Endothelial cell of umbilical vein (primary cell): ENCODE results near the gene TMEM19. TPM values are rescaled to one million over a fixed set of nuclear protein-coding genes. Genes with fewer than 3 reads are reported as not detected.

Source experiments
- Bru-seq: library from RNA; stranded (reverse); fragments of 400-500 nt; gene quantifications from one replicate; lab custom pipeline; 2021; lab: Mats Ljungman, UMichigan
- BruChase-seq, 2 experiments: library from RNA; stranded (reverse); fragments of 400-500 nt; gene quantifications; one replicate each; lab custom pipeline; 2021; lab: Mats Ljungman, UMichigan
- BruUV-seq: library from RNA; stranded (reverse); fragments of 400-500 nt; replicated peaks from 2 replicates; lab custom pipeline; 2021; lab: Mats Ljungman, UMichigan
- CTCF ChIA-PET: fragments of 300-600, 350-600 bp; sonication (Branson Sonifier 250); formaldehyde crosslinking; loops from one replicate; lab custom pipeline; 2021; ENCODE audit warnings: antibody characterized with exemption, inconsistent platforms; lab: Charles Lee
- POLR2A ChIA-PET: fragments of 300-600, 350-600 bp; sonication (Branson Sonifier 250); formaldehyde crosslinking; loops from one replicate; lab custom pipeline; 2021; ENCODE audit warnings: antibody characterized with exemption, inconsistent platforms; lab: Charles Lee
- DNase-seq: peaks from one replicate; pipeline ENCODE4 v3.0.0-alpha.2; 2011; ENCODE audit warnings: low read depth, low spot score
- FAIRE-seq: peaks from 2 replicates; lab custom pipeline; 2011; peaks lifted over from hg19 to GRCh38; lab: Jason Lieb, UNC
- H2AFZ ChIP-seq: 2 replicates; pipeline ENCODE4 v1.6.0; 2012; ENCODE audit warnings: low read depth, low read length, control low read depth, inconsistent platforms
- H3K27ac ChIP-seq: 2 replicates; pipeline ENCODE4 v1.5.1; 2011; ENCODE audit warnings: low read depth, mild to moderate bottlenecking, control low read depth, low read length, moderate library complexity; ENCODE audit not compliant: insufficient read depth
- H3K27me3 ChIP-seq, 2 experiments: 2 replicates each; pipeline versions ENCODE4 v1.6.0 to v1.6.1; 2011; ENCODE audit warnings: low read length in 2 of 2, mixed read lengths in 1 of 2; ENCODE audit not compliant: control insufficient read depth in 2 of 2, insufficient read depth in 2 of 2
- H3K36me3 ChIP-seq, 2 experiments: 2 replicates in 1 of 2; 3 replicates in 1 of 2; pipeline ENCODE4 v1.5.1; 2011; ENCODE audit warnings: low read length in 2 of 2, mild to moderate bottlenecking in 1 of 2, moderate library complexity in 1 of 2; ENCODE audit not compliant: control insufficient read depth in 2 of 2, insufficient read depth in 2 of 2; ENCODE audit errors: extremely low read depth in 1 of 2
- H3K4me1 ChIP-seq: 3 replicates; pipeline ENCODE4 v1.5.1; 2011; ENCODE audit warnings: mild to moderate bottlenecking, low read length; ENCODE audit not compliant: control insufficient read depth, insufficient read depth; ENCODE audit errors: extremely low read depth
- H3K4me2 ChIP-seq: 2 replicates; pipeline ENCODE4 v1.6.1; 2011; ENCODE audit warnings: low read length, control low read depth, mixed read lengths; ENCODE audit not compliant: insufficient read depth
- H3K4me3 ChIP-seq, 3 experiments: fragments of 200-600 bp in 1 of 3; sonication (generic), shearing (Covaris generic) in 1 of 3; replicated peaks in 1 of 3; 2 replicates each; pipeline ENCODE4 v1.5.1; 2011 to 2016; ENCODE audit warnings: control low read depth in 3 of 3, low read length in 3 of 3, mild to moderate bottlenecking in 2 of 3, inconsistent platforms in 1 of 3, low read depth in 1 of 3, moderate library complexity in 1 of 3; ENCODE audit not compliant: insufficient read depth in 1 of 3
- H3K79me2 ChIP-seq: 2 replicates; pipeline ENCODE4 v1.6.0; 2012; ENCODE audit warnings: low read length, inconsistent platforms; ENCODE audit not compliant: control insufficient read depth, insufficient read depth
- H3K9ac ChIP-seq: replicated peaks from 2 replicates; pipeline ENCODE3; 2011; ENCODE audit warnings: low read length, control low read depth; ENCODE audit not compliant: insufficient read depth; ENCODE audit errors: extremely low read depth
- H3K9me1 ChIP-seq: replicated peaks from 3 replicates; pipeline ENCODE4 v1.6.0; 2011; ENCODE audit warnings: mild to moderate bottlenecking, low read length; ENCODE audit not compliant: control insufficient read depth, insufficient read depth; ENCODE audit errors: extremely low read depth
- H3K9me3 ChIP-seq: replicated peaks from 2 replicates; pipeline ENCODE4 v1.5.1; 2012; ENCODE audit warnings: low read length, inconsistent platforms; ENCODE audit not compliant: control insufficient read depth, insufficient read depth
- H4K20me1 ChIP-seq: replicated peaks from 2 replicates; pipeline ENCODE3; 2011; ENCODE audit warnings: mild to moderate bottlenecking, low read length; ENCODE audit not compliant: control insufficient read depth, insufficient read depth; ENCODE audit errors: extremely low read depth
- CTCF ChIP-seq, 2 donors: IDR thresholded peaks; 1 replicate in 1 of 2; 2 replicates in 1 of 2; pipeline ENCODE4 v1.5.1; 2011; ENCODE audit warnings: low read length in 2 of 2, mild to moderate bottlenecking in 2 of 2, moderate library complexity in 2 of 2, control low read depth in 1 of 2, inconsistent platforms in 1 of 2, low read depth in 1 of 2; ENCODE audit not compliant: insufficient read depth in 1 of 2; ENCODE audit errors: extremely low read depth in 1 of 2
- FOS ChIP-seq: IDR thresholded peaks from 2 replicates; pipeline ENCODE4 v1.6.1; 2011; ENCODE audit warnings: mild to moderate bottlenecking, low read length, moderate library complexity, borderline replicate concordance; ENCODE audit not compliant: insufficient read depth
- JUN ChIP-seq: IDR thresholded peaks from 2 replicates; pipeline ENCODE4 v1.6.1; 2011; ENCODE audit warnings: borderline replicate concordance, low read depth; ENCODE audit not compliant: insufficient read length, insufficient read depth
- MAX ChIP-seq: IDR thresholded peaks from 2 replicates; pipeline ENCODE4 v1.6.1; 2011; ENCODE audit not compliant: insufficient read depth, insufficient read length
- MYC ChIP-seq: IDR thresholded peaks from one replicate; pipeline ENCODE4 v1.6.1; 2011; ENCODE audit warnings: mild to moderate bottlenecking, low read depth, low read length
- POLR2A ChIP-seq: IDR thresholded peaks from 2 replicates; pipeline ENCODE4 v1.6.1; 2012; ENCODE audit warnings: low read depth, mild to moderate bottlenecking, control low read depth, low read length
- POLR2AphosphoS5 ChIP-seq: IDR thresholded peaks from 2 replicates; pipeline ENCODE4 v1.6.1; 2012; ENCODE audit warnings: low read depth, mild to moderate bottlenecking, control low read depth, low read length, moderate library complexity; ENCODE audit not compliant: insufficient read depth
- dilution Hi-C: fragments of 300-500 bp; cut with MboI; formaldehyde crosslinking; loops from one replicate; pipeline ENCODE4 v1.15.0; 2019; ENCODE audit warnings: low sequenced_read_pairs; ENCODE audit not compliant: extremely low pct_ligation_motif_present
- intact Hi-C: fragments of 100-400 bp; cut with micrococcal nuclease; formaldehyde crosslinking; loops from one replicate; pipeline ENCODE4 v1.10.0; 2022
- long read RNA-seq: library from polyadenylated mRNA; stranded (forward); transcript quantifications from one replicate; pipeline ENCODE4 v2.0.0, GENCODE V29; 2021
- polyA minus RNA-seq, 3 experiments: library from RNA; depleted of rRNA, polyadenylated mRNA; stranded (reverse); fragments of >200 nt; gene quantifications; 1 replicate in 1 of 3; 2 replicates in 2 of 3; pipeline ENCODE4 v1.2.3, GENCODE V29; 2011
- polyA plus RNA-seq, 4 experiments: library from polyadenylated mRNA; depleted of rRNA in 3 of 4; stranded (reverse) in 3 of 4; unstranded in 1 of 4; fragments of >200 nt; gene quantifications; 2 replicates each; pipeline versions ENCODE4 v1.2.1 to v1.2.3, GENCODE V29; 2011 to 2012; ENCODE audit warnings: missing spikeins in 1 of 4
- total RNA-seq: library from RNA; stranded (reverse); gene quantifications from 2 replicates; pipeline ENCODE4 v1.2.3, GENCODE V29; 2021

Gene TMEM19
- total RNA-seq (23.8 and 24.4 TPM in 2 replicates), polyA plus RNA-seq (16.7 and 20.4 TPM in 2 replicates), polyA minus RNA-seq (40.6 and 46.6 TPM in 2 replicates), Bru-seq, nascent RNA (percentile 60 among the genes with signal in this experiment), BruChase-seq, experiment 1, labeled RNA remaining after a 6-hour chase (percentile 91 among the genes with signal in this experiment), BruChase-seq, experiment 2, labeled RNA remaining after a 2-hour chase (percentile 70 among the genes with signal in this experiment)
- 14.2 and 15.6 TPM in 2 replicates for polyA plus RNA-seq (2011; cell fraction: cytosol; rRNA removed)
- polyA plus RNA-seq (2011; cell fraction: nucleus; rRNA removed), result 6.5 and 13.4 TPM in 2 replicates
- polyA plus RNA-seq (2012), result 16.8 and 20.7 TPM in 2 replicates
- polyA minus RNA-seq (2011; cell fraction: cytosol; rRNA and poly(A)+ RNA removed), result 15.3 TPM
- 4.5 and 8.4 TPM in 2 replicates for polyA minus RNA-seq (2011; cell fraction: nucleus; rRNA and poly(A)+ RNA removed)
- long read RNA-seq, full-length matches to known transcripts, result 48 of 75 reads
- long read RNA-seq, partial matches to known transcripts, result 2 of 75 reads
- long read RNA-seq, other reads (novel, unspliced or antisense), result 25 of 75 reads

GRCh38 chr12:71685914-71686657, at the start of gene TMEM19:
TSS of gene TMEM19 (plus strand) at chr12:71686082. CDS start at chr12:71686681, 599 bp downstream.
- Histone ChIP-seq H3K9ac (peak within 1 kb of the TSS; percentile 39), H3K36me3 (no peaks in the 10 kb centered on the region), H3K4me3 (peak within 1 kb of the TSS; percentile 76 to 98 (median 91)), H3K4me1 (peaks cover 4% of the 10 kb centered on the region), H3K9me1 (no peaks in the 10 kb centered on the region), H3K4me2 (peak within 1 kb of the TSS; percentile 98), H3K79me2 (no peaks in the 10 kb centered on the region), H4K20me1 (no peaks in the 10 kb centered on the region), H3K27ac (peak within 1 kb of the TSS; percentile 32), H3K9me3 (no peaks in the 10 kb centered on the region), H3K27me3 (no peaks in the 10 kb centered on the region), H2AFZ (peak within 1 kb of the TSS; percentile 93)
- TF ChIP-seq POLR2A (peak; percentile 86), MAX (peak; percentile 82), JUN (no peak), POLR2AphosphoS5 (peak; percentile 60), MYC (no peak), FOS (peak; percentile 4), CTCF (IDR thresholded peaks at IDR 0.05; ENCODE audit: extremely low read depth in 1 of 2, insufficient read depth in 1 of 2, low read depth in 1 of 2, low read length in 2 of 2) (peak in 1 of 2 donors; percentile 26)
- FAIRE-seq, result peak; percentile 85
- BruUV-seq, result TSS peak; percentile 31
- CTCF ChIA-PET, result interaction anchor here (0.7 to 4.6 kb wide), 12 partner anchors 13 to 294 kb away, joined by 3 to 59 read pairs (median 4); partner anchors contain the start of genes THAP2 and ZFC3H1
- intact Hi-C loops (loop anchor here (1.0 to 2.0 kb wide), 4 partner anchors 21 to 69 kb away; partner anchors contain the start of genes RAB21 and ZFC3H1), dilution Hi-C loops (no loop called here)
- DNase-seq, result peak; percentile 93
- POLR2A ChIA-PET, result interaction anchor here (2.4 kb wide), 1 partner anchor 23 kb away, joined by 18 read pairs; the partner anchor contains the start of genes THAP2 and ZFC3H1
